Tibial nerve (tissue), 4 donors: ENCODE results near the gene CAPN11. TPM values are rescaled to one million over a fixed set of nuclear protein-coding genes. Genes with fewer than 3 reads are reported as not detected.

ENCODE experiments used
- DNase-seq, 2 donors: peaks; one replicate each; pipeline ENCODE4 v3.0.0-alpha.2; 2019; ENCODE audit warnings: low spot score in 2 of 2
- H3K27ac ChIP-seq, 4 donors: fragments of 200-600 bp; sonication (generic) in 3 of 4; one replicate each; pipeline ENCODE4 v1.5.1; 2017 to 2019; ENCODE audit warnings: mild to moderate bottlenecking in 1 of 4
- H3K27me3 ChIP-seq, 2 donors: fragments of 200-600 bp; sonication (generic) in 1 of 2; one replicate each; pipeline versions ENCODE4 v1.5.1 to v1.6.0; 2017 to 2019
- H3K36me3 ChIP-seq, 3 donors: fragments of 200-600 bp; sonication (generic); one replicate each; pipeline ENCODE4 v1.5.1; 2018 to 2019
- H3K4me1 ChIP-seq, 4 donors: fragments of 200-600 bp; sonication (generic) in 3 of 4; one replicate each; pipeline ENCODE4 v1.5.1; 2017 to 2019
- H3K4me3 ChIP-seq, 4 donors: fragments of 200-600 bp; sonication (generic) in 3 of 4; one replicate each; pipeline ENCODE4 v1.5.1; 2017 to 2019; ENCODE audit warnings: mild to moderate bottlenecking in 1 of 4, moderate library complexity in 1 of 4
- H3K9me3 ChIP-seq, 4 donors: fragments of 200-600 bp; sonication (generic) in 3 of 4; one replicate each; pipeline ENCODE4 v1.5.1; 2017 to 2019
- CTCF ChIP-seq, 5 experiments: fragments of 200-600 bp in 3 of 5; fragments of 450-650 bp in 2 of 5; sonication (generic) in 3 of 5; IDR thresholded peaks; one replicate each; pipeline ENCODE4 v1.5.1; 2016 to 2019; ENCODE audit warnings: antibody characterized with exemption in 5 of 5, mild to moderate bottlenecking in 3 of 5, moderate library complexity in 2 of 5
- EP300 ChIP-seq, 2 donors: sonication (generic); formaldehyde crosslinking; IDR thresholded peaks; one replicate each; pipeline ENCODE4 v1.6.1; 2017; ENCODE audit warnings: antibody characterized with exemption in 2 of 2, mild to moderate bottlenecking in 1 of 2
- POLR2A ChIP-seq, 2 donors: fragments of 450-650 bp; IDR thresholded peaks; one replicate each; pipeline ENCODE4 v1.6.1; 2017; ENCODE audit warnings: antibody characterized with exemption in 2 of 2, mild to moderate bottlenecking in 2 of 2, moderate library complexity in 2 of 2
- WGBS, 2 donors: methylation state at CpG; one replicate each; pipeline ENCODE4 v1.1.5; 2018; 5-methylcytosine and 5-hydroxymethylcytosine counted together
- total RNA-seq, 4 donors: library from RNA; depleted of rRNA; stranded (reverse); fragments of >200 nt; gene quantifications; one replicate each; pipeline ENCODE4 v1.1.0, GENCODE V29; 2016

The CAPN11 gene
- 1 to 10 TPM in 3 of 4 donors, under 1 TPM in 1; 0.21 to 6.5 (median 4.2) TPM for total RNA-seq

DNA sequence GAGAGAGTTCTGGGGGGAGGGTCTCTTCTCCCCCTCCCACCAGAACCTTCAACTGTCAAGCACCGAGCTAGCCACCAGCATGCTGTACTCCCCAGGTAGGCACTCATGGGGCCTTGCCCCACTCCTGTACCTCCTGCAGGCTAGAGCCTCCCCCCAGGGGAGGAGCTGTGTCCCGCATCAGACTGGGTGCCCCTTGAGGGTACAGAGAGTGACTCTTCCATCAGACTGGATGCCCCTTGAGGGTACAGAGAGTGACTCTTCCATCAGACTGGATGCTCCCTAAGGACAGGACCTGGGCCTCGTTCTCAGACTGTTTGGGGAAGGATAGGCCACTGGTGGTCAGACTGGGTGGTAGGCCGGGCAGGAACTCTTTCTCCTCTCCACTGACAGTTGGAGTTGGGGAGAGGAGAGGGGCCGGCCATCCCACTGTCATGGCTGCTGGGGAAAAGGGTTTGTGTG lies at the start of gene CAPN11:
TSS of gene CAPN11 (plus strand) at position 51 of the 459 bp plus-strand sequence. CDS start at position 80, 29 bp downstream.
- WGBS, 2 donors = 77 to 79% methylated on average over 4 to 5 of the region's 5 CpGs
- Histone ChIP-seq H3K9me3 (no peaks in the 10 kb centered on the region), H3K4me3 (no peak within 1 kb of the TSS), H3K27me3 (peaks cover 0 to 4% of the 10 kb centered on the region in 2 donors), H3K4me1 (no peaks in the 10 kb centered on the region), H3K36me3 (peaks cover 0 to 23% (median 0%) of the 10 kb centered on the region in 3 donors), H3K27ac (no peak within 1 kb of the TSS)
- DNase-seq = no peak
- TF ChIP-seq CTCF (IDR thresholded peaks at IDR 0.05) (no peak), POLR2A (IDR thresholded peaks at IDR 0.05) (no peak), EP300 (IDR thresholded peaks at IDR 0.05) (no peak)

DNA sequence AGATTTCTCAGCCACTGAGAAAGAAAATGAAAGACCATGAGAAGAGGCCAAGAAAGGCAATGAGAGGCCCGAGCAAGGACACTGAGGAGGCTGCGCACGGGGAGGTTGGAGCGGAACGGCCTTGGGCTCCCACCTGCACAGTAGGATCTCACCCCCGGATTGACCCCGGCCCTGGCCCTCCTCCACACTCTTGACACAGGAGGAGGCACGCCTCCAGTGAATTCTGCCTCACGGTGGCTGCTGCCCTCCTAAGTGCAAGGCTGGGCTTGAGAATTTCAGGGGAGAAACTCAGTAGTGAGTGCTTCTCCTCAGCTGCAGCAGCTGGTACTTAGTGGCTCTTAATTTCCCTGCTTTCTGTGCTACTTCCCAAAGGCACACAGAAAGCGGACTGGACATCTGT lies 49.4 kb upstream of the CAPN11 start:
- H3K27me3 ChIP-seq = no peaks in the 10 kb centered on the region
- H3K4me1 ChIP-seq = peaks cover 0 to 18% (median 0%) of the 10 kb centered on the region in 4 donors
- peaks cover 0 to 84% (median 12%) of the 10 kb centered on the region in 3 donors for H3K36me3 ChIP-seq
- WGBS, 2 donors = 80% methylated on average over 10 of the region's 10 CpGs
- H3K27ac ChIP-seq = no peak overlapping the region
- TF ChIP-seq EP300 (IDR thresholded peaks at IDR 0.05) (no peak), POLR2A (IDR thresholded peaks at IDR 0.05) (no peak), CTCF (IDR thresholded peaks at IDR 0.05) (no peak)
- DNase-seq = no peak
- no peak overlapping the region for H3K4me3 ChIP-seq
- H3K9me3 ChIP-seq = no peaks in the 10 kb centered on the region

DNA sequence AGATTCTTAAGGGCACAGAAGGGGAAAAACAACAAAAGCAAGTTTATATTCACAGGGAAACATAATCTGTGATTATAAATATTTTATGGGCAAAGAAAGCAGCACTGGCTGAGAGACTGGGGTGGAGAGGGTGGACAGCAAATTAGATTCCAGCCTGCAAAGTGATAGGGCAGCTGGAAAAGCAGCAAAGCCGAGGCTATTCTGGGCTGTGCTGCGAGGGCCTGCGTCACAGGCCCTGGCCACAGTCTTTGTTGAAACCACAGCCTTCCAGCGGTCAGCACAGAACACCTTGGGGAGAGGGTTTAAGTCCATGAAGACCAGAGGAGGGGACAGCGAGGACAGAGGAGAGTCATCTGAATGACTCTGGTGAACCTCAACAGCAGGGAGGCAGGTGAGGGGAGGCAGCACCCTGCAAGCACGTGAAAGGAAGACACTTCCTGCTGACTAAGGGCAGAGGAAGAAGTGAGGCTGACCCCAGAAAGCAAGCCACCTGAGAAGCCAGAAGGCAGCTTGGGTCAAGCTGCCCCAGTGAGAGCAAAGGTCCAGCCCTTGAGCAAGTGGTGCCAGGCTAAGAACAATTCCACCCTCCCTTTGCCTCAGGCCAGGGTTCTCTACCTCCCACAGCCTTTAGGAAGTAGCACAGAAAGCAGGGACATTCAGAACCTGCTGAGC lies 48.5 kb upstream of the CAPN11 start:
- Histone ChIP-seq H3K4me3 (no peak overlapping the region), H3K36me3 (peaks cover 0 to 86% (median 14%) of the 10 kb centered on the region in 3 donors), H3K9me3 (no peaks in the 10 kb centered on the region), H3K27ac (no peak overlapping the region), H3K4me1 (peaks cover 0 to 9% (median 0%) of the 10 kb centered on the region in 4 donors), H3K27me3 (no peaks in the 10 kb centered on the region)
- WGBS, 2 donors = 74 to 83% methylated on average over 6 of the region's 6 CpGs
- DNase-seq = no peak
- TF ChIP-seq EP300 (IDR thresholded peaks at IDR 0.05) (no peak), POLR2A (IDR thresholded peaks at IDR 0.05) (no peak), CTCF (IDR thresholded peaks at IDR 0.05) (no peak)

- H3K4me1 ChIP-seq = peaks cover 0 to 4% (median 1%) of the 10 kb centered on the region in 4 donors
- H3K27me3 ChIP-seq = no peaks in the 10 kb centered on the region
- H3K9me3 ChIP-seq = no peaks in the 10 kb centered on the region
- no peak overlapping the region for H3K4me3 ChIP-seq
- peaks cover 0 to 89% (median 14%) of the 10 kb centered on the region in 3 donors for H3K36me3 ChIP-seq
- DNase-seq = no peak
- TF ChIP-seq CTCF (IDR thresholded peaks at IDR 0.05) (no peak), EP300 (IDR thresholded peaks at IDR 0.05) (no peak), POLR2A (IDR thresholded peaks at IDR 0.05) (no peak)
- 92% methylated on average over 3 of the region's 3 CpGs for WGBS, 2 donors
- H3K27ac ChIP-seq = no peak overlapping the region
Measured at GRCh38 chr6:44110966-44111365, 47.7 kb upstream of the CAPN11 start.
